HL-60 (cell line): ENCODE measurements around the gene HBM.
"Not testable (repeated sequence)": the region's sequence is repeated elsewhere in the genome, so short reads cannot be mapped to it uniquely, and the experiment has no call there.

Experiments
- DNase-seq, 2 experiments: peaks; one replicate each; pipeline ENCODE4 v3.0.0-alpha.2; 2010 to 2020; ENCODE audit warnings: low read depth in 1 of 2, low spot score in 1 of 2
- H3K27ac ChIP-seq: fragments of 250-450 bp; sonication (Bioruptor Pico); replicated peaks from 2 replicates; pipeline ENCODE4 v1.5.1; 2020; ENCODE audit warnings: mild to moderate bottlenecking, moderate library complexity
- H3K27me3 ChIP-seq: fragments of 250-450 bp; sonication (Bioruptor Pico); 2 replicates; pipeline ENCODE4 v1.5.1; 2021; ENCODE audit warnings: mild to moderate bottlenecking, moderate library complexity; ENCODE audit not compliant: insufficient read depth, poor library complexity, severe bottlenecking
- H3K4me3 ChIP-seq: replicated peaks from 2 replicates; pipeline ENCODE4 v1.5.1; 2011; ENCODE audit warnings: mild to moderate bottlenecking, control low read depth, low read length; ENCODE audit not compliant: insufficient read depth
- GABPA ChIP-seq: IDR thresholded peaks from 2 replicates; pipeline ENCODE4 v1.6.1; 2012; ENCODE audit warnings: low read depth
- POLR2AphosphoS5 ChIP-seq: IDR thresholded peaks from 2 replicates; pipeline ENCODE4 v1.6.1; 2012; ENCODE audit warnings: low read depth
- SPI1 ChIP-seq: IDR thresholded peaks from 2 replicates; pipeline ENCODE4 v1.6.1; 2012; ENCODE audit warnings: low read depth, mild to moderate bottlenecking, borderline replicate concordance
- TF ChIP-seq, protein P1 (sequence below): IDR thresholded peaks from one replicate; pipeline ENCODE4 v1.5.1; 2011; ENCODE audit warnings: low read length, control low read depth, inconsistent platforms; ENCODE audit not compliant: insufficient read depth
- TF ChIP-seq, protein P2 (sequence below): IDR thresholded peaks from 2 replicates; pipeline ENCODE4 v1.6.1; 2012; ENCODE audit warnings: low read depth; ENCODE audit not compliant: insufficient replicate concordance

HBM gene

DNA sequence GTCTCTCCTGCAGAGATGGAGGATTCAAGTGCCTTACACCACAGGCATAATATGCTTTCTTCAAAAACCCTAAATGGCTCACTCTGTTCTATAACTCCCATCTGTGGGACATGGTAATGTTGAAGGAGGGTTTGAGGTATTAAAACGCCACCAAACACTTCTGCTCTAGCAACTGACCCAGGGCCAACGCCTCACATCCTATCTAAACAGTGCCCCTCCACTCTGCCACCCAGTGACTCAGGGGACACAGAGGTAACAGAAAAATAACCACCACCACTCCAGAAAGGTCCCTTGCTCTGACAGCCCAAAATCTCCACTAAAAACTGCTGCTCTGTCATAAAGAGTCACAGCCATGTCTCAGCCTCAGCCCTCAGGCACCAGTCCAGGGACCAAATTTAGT lies 45.0 kb upstream of the HBM start:
- Histone ChIP-seq H3K4me3 (no peak overlapping the region), H3K27ac (no peak overlapping the region), H3K27me3 (no peaks in the 10 kb centered on the region)
- TF ChIP-seq POLR2AphosphoS5 (no peak), GABPA (no peak), SPI1 (no peak)
- TF ChIP-seq, protein P1, sequence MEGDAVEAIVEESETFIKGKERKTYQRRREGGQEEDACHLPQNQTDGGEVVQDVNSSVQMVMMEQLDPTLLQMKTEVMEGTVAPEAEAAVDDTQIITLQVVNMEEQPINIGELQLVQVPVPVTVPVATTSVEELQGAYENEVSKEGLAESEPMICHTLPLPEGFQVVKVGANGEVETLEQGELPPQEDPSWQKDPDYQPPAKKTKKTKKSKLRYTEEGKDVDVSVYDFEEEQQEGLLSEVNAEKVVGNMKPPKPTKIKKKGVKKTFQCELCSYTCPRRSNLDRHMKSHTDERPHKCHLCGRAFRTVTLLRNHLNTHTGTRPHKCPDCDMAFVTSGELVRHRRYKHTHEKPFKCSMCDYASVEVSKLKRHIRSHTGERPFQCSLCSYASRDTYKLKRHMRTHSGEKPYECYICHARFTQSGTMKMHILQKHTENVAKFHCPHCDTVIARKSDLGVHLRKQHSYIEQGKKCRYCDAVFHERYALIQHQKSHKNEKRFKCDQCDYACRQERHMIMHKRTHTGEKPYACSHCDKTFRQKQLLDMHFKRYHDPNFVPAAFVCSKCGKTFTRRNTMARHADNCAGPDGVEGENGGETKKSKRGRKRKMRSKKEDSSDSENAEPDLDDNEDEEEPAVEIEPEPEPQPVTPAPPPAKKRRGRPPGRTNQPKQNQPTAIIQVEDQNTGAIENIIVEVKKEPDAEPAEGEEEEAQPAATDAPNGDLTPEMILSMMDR: no peak
- TF ChIP-seq, protein P2, sequence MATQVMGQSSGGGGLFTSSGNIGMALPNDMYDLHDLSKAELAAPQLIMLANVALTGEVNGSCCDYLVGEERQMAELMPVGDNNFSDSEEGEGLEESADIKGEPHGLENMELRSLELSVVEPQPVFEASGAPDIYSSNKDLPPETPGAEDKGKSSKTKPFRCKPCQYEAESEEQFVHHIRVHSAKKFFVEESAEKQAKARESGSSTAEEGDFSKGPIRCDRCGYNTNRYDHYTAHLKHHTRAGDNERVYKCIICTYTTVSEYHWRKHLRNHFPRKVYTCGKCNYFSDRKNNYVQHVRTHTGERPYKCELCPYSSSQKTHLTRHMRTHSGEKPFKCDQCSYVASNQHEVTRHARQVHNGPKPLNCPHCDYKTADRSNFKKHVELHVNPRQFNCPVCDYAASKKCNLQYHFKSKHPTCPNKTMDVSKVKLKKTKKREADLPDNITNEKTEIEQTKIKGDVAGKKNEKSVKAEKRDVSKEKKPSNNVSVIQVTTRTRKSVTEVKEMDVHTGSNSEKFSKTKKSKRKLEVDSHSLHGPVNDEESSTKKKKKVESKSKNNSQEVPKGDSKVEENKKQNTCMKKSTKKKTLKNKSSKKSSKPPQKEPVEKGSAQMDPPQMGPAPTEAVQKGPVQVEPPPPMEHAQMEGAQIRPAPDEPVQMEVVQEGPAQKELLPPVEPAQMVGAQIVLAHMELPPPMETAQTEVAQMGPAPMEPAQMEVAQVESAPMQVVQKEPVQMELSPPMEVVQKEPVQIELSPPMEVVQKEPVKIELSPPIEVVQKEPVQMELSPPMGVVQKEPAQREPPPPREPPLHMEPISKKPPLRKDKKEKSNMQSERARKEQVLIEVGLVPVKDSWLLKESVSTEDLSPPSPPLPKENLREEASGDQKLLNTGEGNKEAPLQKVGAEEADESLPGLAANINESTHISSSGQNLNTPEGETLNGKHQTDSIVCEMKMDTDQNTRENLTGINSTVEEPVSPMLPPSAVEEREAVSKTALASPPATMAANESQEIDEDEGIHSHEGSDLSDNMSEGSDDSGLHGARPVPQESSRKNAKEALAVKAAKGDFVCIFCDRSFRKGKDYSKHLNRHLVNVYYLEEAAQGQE: no peak
- no peak for DNase-seq

DNA sequence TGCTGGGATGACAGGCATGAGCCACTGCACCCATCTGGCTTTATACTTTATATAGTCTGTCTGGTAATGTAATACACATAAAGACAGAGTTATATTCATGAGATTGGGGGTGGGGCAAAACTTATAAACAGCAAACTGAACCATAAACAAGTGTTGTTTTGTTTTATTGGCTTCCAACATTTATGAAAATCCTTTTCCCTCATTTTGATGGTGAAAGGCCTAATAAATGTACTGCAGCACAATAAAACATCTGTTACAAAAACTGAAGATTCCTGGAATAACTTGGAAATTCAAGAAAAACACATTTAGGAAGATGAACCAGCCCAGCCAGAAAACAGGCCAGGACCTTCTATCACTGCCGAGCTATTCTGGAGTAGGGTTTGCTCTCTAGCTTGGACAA lies 43.4 kb upstream of the HBM start:
- no peak overlapping the region for H3K27ac ChIP-seq
- TF ChIP-seq, protein P2: no peak
- TF ChIP-seq SPI1 (no peak), POLR2AphosphoS5 (no peak), GABPA (no peak)
- TF ChIP-seq, protein P1: no peak
- H3K4me3 ChIP-seq: no peak overlapping the region
- no peaks in the 10 kb centered on the region for H3K27me3 ChIP-seq
- DNase-seq: no peak

DNA sequence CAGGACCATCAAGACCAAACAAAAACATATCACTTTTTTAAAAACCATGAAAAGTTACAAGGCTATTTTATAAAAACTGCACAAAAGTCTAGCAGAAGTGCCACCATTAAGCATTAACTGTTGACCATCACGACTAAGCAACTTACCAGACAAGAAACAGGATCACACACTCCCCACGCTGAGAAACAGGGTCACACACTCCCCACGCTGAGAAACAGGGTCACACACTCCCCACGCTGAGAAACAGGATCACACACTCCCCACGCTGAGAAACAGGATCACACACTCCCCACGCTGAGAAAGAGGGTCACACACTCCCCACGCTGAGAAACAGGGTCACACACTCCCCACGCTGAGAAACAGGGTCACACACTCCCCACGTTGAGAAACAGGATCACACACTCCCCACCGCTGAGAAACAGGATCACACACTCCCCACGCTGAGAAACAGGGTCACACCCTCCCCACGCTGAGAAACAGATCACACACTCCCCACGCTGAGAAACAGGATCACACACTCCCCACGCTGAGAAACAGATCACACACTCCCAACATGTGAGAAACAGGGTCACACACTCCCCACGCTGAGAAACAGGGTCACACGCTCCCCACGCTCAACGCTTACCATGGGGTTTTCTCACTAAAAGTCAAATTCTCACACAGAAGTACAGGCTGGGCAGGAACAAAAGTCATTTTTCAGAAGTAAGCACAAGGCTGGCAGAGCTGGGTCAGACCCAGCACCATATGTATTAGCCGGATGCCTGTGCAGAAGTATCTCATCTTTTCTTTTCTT lies 42.0 kb upstream of the HBM start:
- not testable (repeated sequence) for H3K27ac ChIP-seq, H3K27me3 ChIP-seq, H3K4me3 ChIP-seq, DNase-seq

DNA sequence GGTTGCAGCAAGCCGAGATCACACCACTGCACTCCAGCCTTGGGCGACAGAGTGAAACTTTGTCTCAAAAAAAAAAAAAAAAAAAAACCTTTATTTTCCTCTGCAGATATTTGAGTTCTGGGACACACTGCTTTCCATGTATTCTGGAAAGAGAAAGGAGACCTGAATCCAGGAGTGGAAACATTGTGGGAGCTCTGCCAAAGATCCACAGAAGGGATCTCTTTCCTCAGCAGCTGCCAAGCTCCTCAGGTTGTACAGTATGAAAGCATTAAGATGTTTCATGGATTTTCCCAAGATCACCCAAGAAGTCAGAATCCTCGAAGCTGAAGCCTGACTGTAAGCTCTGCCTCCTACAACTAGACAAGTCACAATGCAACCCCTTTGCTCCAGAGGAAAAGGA lies 40.8 kb upstream of the HBM start:
- Histone ChIP-seq H3K27ac (no peak overlapping the region), H3K4me3 (no peak overlapping the region), H3K27me3 (no peaks in the 10 kb centered on the region)
- no peak for TF ChIP-seq GABPA
- TF ChIP-seq, protein P1: no peak
- TF ChIP-seq, protein P2: no peak
- no peak for TF ChIP-seq POLR2AphosphoS5
- TF ChIP-seq SPI1: no peak
- no peak for DNase-seq
